BJ (cell line): ENCODE results near the gene DNAH10. TPM values are rescaled to one million over a fixed set of nuclear protein-coding genes. Genes with fewer than 3 reads are reported as not detected.

Experiments used
- CTCF ChIA-PET: fragments of 350-600 bp; formaldehyde crosslinking; extraction: SDS; loops from one replicate; lab custom pipeline; 2021; ENCODE audit warnings: antibody characterized with exemption, inconsistent platforms; lab: Yijun Ruan, JAX
- POLR2A ChIA-PET: fragments of 300-600 bp; sonication (Branson Sonifier 250); formaldehyde crosslinking; extraction: SDS; loops from one replicate; lab custom pipeline; 2021; ENCODE audit warnings: antibody characterized with exemption; lab: Charles Lee
- DNase-seq: peaks from one replicate; pipeline ENCODE4 v3.0.0-alpha.2; 2011; ENCODE audit warnings: low read depth
- H3K27me3 ChIP-seq: 2 replicates; pipeline ENCODE4 v1.6.0; 2011; ENCODE audit warnings: low read length; ENCODE audit not compliant: control insufficient read depth, insufficient read depth
- H3K36me3 ChIP-seq: 2 replicates; pipeline ENCODE4 v1.5.1; 2011; ENCODE audit warnings: low read length; ENCODE audit not compliant: control insufficient read depth, insufficient read depth
- H3K4me3 ChIP-seq: 2 replicates; pipeline ENCODE4 v1.5.1; 2011; ENCODE audit warnings: low read depth, mild to moderate bottlenecking, control low read depth, low read length
- polyA plus RNA-seq: library from polyadenylated mRNA; depleted of rRNA; stranded (reverse); fragments of >200 nt; gene quantifications from 2 replicates; pipeline ENCODE4 v1.2.3, GENCODE V29; 2011
- TF ChIP-seq, protein P1 (sequence below): IDR thresholded peaks from 2 replicates; pipeline ENCODE4 v1.5.1; 2011; ENCODE audit warnings: low read depth, mild to moderate bottlenecking, control low read depth, inconsistent platforms, low read length, moderate library complexity; ENCODE audit not compliant: insufficient read depth

DNAH10 gene
- polyA plus RNA-seq, 1 experiment = 0.61 TPM

GRCh38 chr12:123749355-123749754 is 12.7 kb upstream of the DNAH10 start:
- H3K4me3 ChIP-seq = no peak overlapping the region
- DNase-seq = no peak
- ChIA-PET POLR2A (no interaction called here), CTCF (interaction anchor here (1.0 to 1.2 kb wide), 2 partner anchors 30 to 89 kb away, joined by 4 read pairs; no protein-coding TSS in a partner anchor)
- no peaks in the 10 kb centered on the region for H3K27me3 ChIP-seq
- TF ChIP-seq, protein P1, sequence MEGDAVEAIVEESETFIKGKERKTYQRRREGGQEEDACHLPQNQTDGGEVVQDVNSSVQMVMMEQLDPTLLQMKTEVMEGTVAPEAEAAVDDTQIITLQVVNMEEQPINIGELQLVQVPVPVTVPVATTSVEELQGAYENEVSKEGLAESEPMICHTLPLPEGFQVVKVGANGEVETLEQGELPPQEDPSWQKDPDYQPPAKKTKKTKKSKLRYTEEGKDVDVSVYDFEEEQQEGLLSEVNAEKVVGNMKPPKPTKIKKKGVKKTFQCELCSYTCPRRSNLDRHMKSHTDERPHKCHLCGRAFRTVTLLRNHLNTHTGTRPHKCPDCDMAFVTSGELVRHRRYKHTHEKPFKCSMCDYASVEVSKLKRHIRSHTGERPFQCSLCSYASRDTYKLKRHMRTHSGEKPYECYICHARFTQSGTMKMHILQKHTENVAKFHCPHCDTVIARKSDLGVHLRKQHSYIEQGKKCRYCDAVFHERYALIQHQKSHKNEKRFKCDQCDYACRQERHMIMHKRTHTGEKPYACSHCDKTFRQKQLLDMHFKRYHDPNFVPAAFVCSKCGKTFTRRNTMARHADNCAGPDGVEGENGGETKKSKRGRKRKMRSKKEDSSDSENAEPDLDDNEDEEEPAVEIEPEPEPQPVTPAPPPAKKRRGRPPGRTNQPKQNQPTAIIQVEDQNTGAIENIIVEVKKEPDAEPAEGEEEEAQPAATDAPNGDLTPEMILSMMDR = no peak
- H3K36me3 ChIP-seq = peaks cover 9% of the 10 kb centered on the region

DNA sequence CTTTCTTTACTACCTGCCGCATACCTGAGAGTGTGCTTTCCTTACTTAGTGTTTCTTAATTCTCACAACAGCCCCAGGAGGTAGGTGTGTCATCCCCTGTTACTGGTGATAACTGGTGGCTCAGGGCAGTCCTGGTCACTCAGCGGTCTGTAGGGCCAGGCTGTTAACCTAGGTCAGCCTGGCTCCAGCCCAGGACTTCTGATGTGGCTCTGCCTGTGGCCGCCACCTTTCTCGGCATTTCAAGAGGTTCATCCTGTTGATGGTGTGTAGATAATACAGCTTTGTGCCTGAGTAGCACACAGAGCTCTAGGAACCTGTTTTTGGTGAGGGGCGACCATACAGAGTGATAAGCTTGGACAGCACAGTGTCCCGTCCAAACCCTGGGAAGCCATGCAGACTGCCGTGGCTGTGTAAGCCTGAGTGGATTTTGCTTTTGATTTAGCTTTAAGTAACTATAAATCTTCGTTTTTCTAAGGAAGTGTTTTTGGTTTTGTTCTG is 11.9 kb upstream of the DNAH10 start:
- POLR2A ChIA-PET = no interaction called here
- H3K36me3 ChIP-seq = peaks cover 7% of the 10 kb centered on the region; the same call in 1 of the 2 replicates

DNA sequence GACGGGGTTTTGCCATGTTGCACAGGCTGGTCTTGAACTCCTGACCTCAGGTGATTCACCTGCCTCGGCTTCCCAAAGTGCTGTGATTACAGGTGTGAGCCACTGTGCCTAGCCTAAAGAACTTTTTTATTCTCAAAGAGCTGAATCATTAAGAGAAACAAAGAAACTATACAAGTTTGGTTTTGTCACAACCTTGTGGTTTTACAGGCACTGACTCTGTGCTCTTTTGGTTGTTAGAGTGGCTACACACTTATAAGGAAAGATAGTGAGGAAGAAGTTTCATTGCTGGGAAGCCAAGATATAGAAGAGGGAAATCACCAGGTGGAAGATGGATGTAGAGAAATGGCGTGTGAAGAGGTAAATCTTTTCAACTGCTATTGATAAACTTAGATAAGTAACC is 10.1 kb upstream of the DNAH10 start:
- DNase-seq = no peak
- TF ChIP-seq, protein P1 = no peak
- Histone ChIP-seq H3K27me3 (no peaks in the 10 kb centered on the region), H3K4me3 (no peak overlapping the region), H3K36me3 (peaks cover 11% of the 10 kb centered on the region)
- POLR2A ChIA-PET = no interaction called here
- CTCF ChIA-PET = interaction anchor here (1.1 kb wide), 1 partner anchor 9 kb away, joined by 4 read pairs; no protein-coding TSS in a partner anchor

More for the DNA sequence above, 11.9 kb upstream of the DNAH10 start:
- Histone ChIP-seq H3K4me3 (no peak overlapping the region), H3K27me3 (no peaks in the 10 kb centered on the region)
- no peak for DNase-seq
- TF ChIP-seq, protein P1 = no peak
- CTCF ChIA-PET = interaction anchor here (1.2 kb wide), 1 partner anchor 31 kb away, joined by 4 read pairs; no protein-coding TSS in a partner anchor

- H3K27me3 ChIP-seq = no peaks in the 10 kb centered on the region
- H3K36me3 ChIP-seq = peaks cover 10% of the 10 kb centered on the region
- POLR2A ChIA-PET = no interaction called here
- H3K4me3 ChIP-seq = no peak overlapping the region
- TF ChIP-seq, protein P1 = no peak
- CTCF ChIA-PET = no interaction called here
- DNase-seq = no peak
These were observed 7.9 kb upstream of the DNAH10 start for GRCh38 chr12:123754041-123754772.

- CTCF ChIA-PET = interaction anchor here (0.6 kb wide), 1 partner anchor 247 kb away, joined by 4 read pairs; no protein-coding TSS in a partner anchor
- POLR2A ChIA-PET = no interaction called here
- H3K27me3 ChIP-seq = peaks cover under 1% of the 10 kb centered on the region; the same call in 1 of the 2 replicates
- DNase-seq = no peak
- no peak overlapping the region for H3K4me3 ChIP-seq
- peaks cover 9% of the 10 kb centered on the region for H3K36me3 ChIP-seq
- TF ChIP-seq, protein P1 = no peak
These were observed 4.5 kb upstream of the DNAH10 start for GRCh38 chr12:123757561-123757960.
